ENCODE measurements around the gene ABCC6.

DNA sequence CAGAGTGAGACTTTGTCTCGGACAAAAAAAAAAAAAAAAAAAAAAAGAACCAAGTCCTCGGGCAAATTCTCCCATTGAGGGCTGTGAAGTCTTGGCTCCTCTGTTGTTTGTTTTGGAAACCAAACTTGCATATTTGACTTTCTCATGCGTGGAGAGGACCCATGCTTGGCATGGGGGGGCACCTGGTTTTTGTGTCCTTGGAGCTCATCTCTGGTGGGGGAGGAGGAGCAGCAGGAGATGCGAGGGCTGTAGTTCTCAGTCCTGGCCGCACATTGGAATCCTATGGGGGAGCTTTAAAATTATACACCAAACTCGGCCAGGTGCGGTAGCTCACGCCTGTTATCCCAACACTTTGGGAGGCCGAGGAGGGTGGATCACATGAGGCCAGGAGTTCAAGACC, 74.5 kb downstream of the ABCC6 start:
- no peak for TF ChIP-seq CTCF (IDR thresholded peaks at IDR 0.05; ENCODE audit: low read depth, low read length)
- no peak for TF ChIP-seq POLR2A (IDR thresholded peaks at IDR 0.05; ENCODE audit: extremely low read depth, insufficient read length)

Measured in NB4 (cell line).